ENCODE results near the gene NPAS1.

The NPAS1 gene

DNA sequence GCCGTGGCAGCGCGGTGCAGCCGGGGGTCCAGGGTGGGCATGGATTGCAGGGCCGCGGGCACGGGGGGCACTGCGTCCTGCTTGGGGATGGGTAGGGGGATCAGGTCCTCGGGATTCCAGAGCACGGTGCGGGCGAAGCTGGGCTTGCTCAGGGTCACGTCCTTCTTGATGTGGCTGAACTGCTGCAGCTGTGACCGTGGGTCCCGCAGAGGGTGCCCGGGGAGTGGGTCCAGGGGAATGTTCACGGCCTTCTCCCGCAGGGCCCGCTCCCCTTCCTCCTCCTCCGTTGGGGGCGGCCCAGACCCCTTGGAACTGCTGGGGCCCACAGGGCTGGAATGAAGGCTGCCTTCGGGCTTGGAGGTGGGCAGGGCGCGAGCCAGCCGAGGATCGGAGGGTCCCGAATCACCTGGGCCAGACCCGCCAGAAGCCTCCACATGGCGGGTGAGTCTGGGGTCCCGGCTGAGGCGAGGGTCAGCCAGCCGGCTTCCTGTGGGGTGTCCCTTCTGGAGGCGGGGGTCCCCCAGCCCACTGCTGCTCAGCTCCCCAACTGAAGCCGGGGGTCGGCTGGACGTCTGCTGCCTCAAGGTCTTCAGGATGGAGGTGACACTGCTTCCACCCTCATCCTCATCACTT is 47.7 kb downstream of the NPAS1 start:
- TF ChIP-seq GATA3 (IDR thresholded peaks at IDR 0.05; ENCODE audit: low read depth, low read length): no peak
- TF ChIP-seq GATA2 (IDR thresholded peaks at IDR 0.05; ENCODE audit: low read depth, low read length): no peak

DNA sequence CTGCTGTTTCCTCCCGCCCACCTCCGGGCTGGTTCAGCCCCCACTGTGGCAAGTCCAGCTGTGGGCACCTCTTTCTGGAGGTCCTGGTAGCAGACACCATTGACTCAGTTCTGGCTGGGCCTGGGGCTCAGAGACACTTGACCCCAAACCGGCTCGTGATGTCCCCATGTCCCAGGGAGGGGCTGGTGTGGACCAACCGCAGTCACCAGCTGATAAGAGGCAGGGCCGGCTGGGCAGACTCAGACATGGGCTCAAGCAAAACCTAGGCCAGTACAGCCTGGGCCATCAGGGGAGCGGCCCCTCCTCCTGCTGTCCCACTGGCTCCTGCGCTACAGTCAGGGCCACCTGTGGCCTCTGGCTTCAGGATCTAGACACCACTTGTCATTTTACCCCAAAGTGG is 48.6 kb downstream of the NPAS1 start:
- TF ChIP-seq GATA3 (IDR thresholded peaks at IDR 0.05; ENCODE audit: low read depth, low read length): no peak
- TF ChIP-seq GATA2 (IDR thresholded peaks at IDR 0.05; ENCODE audit: low read depth, low read length): no peak

DNA sequence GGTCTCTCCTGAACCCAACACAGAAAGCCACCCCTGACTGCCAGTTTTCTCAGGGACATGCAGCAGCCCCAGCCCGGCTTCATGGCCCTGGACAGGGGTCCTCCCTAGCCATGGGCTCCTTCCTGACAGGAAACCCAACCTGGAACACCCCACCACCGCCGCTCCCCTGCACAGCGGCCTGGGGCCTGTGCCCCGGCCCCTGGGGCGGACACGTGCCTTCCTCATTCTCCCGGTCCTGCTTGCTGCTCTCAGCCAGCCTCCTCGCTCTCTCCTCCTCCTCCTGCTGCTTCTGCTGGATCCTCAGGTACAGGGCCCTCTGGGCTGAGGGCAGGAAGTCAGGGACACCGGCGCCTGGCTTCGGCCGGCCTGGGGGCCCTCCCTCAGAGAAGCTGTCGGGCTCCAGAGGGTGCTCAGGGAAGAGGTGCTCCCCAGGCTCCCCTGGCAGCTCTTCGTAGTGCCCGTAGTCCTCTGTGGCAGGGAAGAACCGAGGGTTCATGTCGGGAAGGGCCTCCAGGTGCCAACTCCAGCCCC is 49.3 kb downstream of the NPAS1 start:
- TF ChIP-seq GATA3 (IDR thresholded peaks at IDR 0.05; ENCODE audit: low read depth, low read length) (no peak), GATA2 (IDR thresholded peaks at IDR 0.05; ENCODE audit: low read depth, low read length) (no peak)

DNA sequence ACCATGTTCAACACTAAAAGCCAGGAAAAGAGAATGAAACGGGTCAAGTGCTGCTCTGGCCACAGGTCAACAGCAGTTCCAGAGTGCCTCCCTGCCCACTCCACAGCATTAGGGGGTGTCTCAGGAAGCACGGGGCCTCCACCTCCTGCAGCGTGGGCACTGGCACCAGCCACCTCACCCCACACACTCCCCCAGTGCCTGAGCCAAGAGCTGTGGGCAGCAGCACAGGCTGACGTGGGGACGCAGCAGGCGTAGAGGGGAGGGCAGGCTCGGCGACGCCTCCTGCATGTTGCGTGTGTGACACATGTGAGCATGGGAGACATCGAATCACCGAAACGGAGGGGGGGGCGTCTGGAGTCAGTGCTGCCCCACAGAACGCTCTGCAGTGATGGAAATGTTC is 50.2 kb downstream of the NPAS1 start:
- no peak for TF ChIP-seq GATA3 (IDR thresholded peaks at IDR 0.05; ENCODE audit: low read depth, low read length)
- TF ChIP-seq GATA2 (IDR thresholded peaks at IDR 0.05; ENCODE audit: low read depth, low read length): no peak

DNA sequence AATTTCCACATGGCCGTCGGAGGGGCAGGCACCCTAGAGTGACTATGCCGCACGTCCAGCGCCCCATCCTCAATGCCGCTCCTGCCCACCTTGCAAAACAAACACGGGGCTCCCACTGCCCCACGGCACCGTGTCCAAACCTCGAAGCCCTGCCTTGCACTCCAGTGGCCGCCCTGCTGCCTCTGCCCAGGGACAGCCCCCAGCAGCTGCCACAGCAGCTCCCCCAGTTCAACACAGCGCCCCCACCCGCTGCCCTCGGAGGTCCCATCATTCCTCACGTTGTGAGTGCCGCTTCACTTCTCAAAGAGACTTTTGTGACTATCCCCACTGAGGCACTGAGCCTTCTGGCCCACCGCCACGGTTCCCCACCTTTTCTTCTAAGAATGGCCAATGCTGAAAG is 51.1 kb downstream of the NPAS1 start:
- TF ChIP-seq GATA2 (IDR thresholded peaks at IDR 0.05; ENCODE audit: low read depth, low read length) (no peak), GATA3 (IDR thresholded peaks at IDR 0.05; ENCODE audit: low read depth, low read length) (no peak)

DNA sequence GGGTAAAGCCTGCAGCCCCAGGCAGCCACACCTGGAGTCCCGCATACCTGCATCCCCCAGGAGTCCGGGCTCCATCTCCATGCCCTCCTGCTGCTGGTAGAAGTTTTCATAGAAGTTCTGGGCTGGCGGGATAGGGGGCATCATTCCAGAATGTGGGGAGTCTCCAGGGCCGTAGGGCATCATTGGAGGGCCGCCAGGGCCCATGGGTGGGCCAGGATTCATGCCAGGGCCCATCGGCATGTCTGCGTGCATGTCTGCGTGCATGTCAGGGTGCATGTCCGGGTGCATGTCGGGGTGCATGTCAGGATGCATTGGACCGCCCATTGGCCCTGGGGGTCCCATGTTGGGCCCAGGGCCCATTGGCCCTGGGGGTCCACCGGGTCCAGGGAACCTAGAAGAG is 52.1 kb downstream of the NPAS1 start:
- TF ChIP-seq GATA3 (IDR thresholded peaks at IDR 0.05; ENCODE audit: low read depth, low read length) (no peak), GATA2 (IDR thresholded peaks at IDR 0.05; ENCODE audit: low read depth, low read length) (no peak)

DNA sequence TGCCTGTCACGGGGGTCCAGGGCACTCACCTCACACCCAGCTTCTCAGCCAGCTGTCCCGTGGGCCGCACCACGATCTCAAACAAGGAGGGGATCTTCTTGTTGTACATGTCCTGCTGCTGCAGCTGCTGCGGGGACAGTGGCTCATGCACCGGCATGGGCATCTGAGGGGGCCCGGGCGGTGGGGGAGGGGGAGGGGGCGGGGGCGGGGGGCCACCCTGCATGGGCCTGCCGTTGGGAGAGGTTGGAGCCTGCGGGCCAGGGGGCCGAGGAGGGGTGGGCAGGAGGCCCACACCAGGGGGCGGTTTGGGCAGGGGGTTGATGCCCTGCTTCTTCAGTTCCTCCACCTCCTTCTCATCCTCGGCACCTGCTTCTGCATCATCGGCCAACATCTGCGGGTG is 52.7 kb downstream of the NPAS1 start:
- TF ChIP-seq GATA3 (IDR thresholded peaks at IDR 0.05; ENCODE audit: low read depth, low read length): no peak
- no peak for TF ChIP-seq GATA2 (IDR thresholded peaks at IDR 0.05; ENCODE audit: low read depth, low read length)

DNA sequence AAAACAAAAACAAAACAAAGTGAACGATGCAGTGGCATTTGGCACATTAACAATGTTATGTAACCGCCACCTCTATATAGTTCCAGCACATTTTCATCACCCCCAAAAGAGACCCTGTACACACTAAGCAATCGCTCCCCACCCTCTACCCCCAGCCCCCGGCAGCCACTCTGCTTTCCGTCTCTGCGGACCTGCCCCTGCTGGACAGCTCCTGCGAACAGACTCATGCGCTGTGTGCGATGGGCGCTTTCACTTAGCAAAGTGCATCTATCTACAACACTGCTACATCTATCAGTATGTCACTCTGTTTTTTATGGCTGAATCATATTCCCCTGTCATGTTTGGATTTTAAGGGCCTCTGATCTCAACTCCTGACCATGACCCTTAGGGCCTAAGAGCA is 53.9 kb downstream of the NPAS1 start:
- TF ChIP-seq GATA2 (IDR thresholded peaks at IDR 0.05; ENCODE audit: low read depth, low read length) (no peak), GATA3 (IDR thresholded peaks at IDR 0.05; ENCODE audit: low read depth, low read length) (no peak)

DNA sequence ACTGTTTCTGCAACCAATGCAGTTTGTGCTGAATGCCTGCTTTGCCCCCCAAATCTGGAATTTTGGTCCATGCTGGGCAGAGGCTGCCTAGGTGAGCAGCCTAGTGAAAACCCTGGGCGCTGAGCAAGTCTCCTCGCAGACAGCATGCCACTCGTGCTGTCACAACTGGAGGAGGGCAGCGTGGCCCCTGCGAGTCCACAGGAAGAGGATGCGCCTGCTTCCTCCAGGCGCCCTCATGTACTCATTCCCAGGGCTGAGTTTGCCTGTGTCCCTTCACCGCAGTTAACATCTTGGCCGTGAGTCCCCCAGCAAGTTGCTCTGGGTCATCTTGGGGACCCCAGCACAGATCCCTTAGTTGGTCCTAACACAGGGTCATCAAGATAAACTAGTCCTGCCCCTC is 55.0 kb downstream of the NPAS1 start:
- TF ChIP-seq GATA2 (IDR thresholded peaks at IDR 0.05; ENCODE audit: low read depth, low read length): no peak
- TF ChIP-seq GATA3 (IDR thresholded peaks at IDR 0.05; ENCODE audit: low read depth, low read length): no peak

DNA sequence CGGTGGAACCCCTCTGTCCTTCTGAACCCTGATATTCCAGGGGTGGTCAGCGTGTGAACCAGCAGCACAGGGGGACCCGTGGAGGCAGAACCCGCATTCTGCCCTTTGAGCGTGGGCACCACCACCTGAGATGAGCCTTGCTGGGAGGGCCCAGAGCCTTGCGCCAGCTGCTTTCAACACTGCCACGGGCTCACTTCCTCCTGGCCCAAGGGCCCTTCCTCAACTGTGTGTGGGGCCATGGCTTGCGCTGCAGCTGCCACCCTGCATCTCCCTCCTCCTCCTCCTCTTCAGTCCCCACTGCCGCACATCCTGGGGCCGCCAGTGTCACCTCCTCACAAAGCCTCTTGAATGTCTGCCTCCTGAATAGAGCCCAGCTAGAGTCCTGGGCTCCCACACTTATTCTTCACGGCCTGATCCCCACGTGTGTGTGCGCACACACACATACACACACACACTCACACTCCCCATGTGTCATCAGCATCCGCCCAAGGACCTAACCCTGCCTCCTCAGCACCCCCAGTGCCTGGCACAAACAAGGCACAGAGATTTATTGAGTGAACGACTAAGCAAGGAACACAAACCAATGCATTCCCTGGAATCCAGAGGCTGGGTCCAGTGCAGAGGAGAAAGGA is 55.7 kb downstream of the NPAS1 start:
- TF ChIP-seq GATA3 (IDR thresholded peaks at IDR 0.05; ENCODE audit: low read depth, low read length) (no peak), GATA2 (IDR thresholded peaks at IDR 0.05; ENCODE audit: low read depth, low read length) (no peak)

DNA sequence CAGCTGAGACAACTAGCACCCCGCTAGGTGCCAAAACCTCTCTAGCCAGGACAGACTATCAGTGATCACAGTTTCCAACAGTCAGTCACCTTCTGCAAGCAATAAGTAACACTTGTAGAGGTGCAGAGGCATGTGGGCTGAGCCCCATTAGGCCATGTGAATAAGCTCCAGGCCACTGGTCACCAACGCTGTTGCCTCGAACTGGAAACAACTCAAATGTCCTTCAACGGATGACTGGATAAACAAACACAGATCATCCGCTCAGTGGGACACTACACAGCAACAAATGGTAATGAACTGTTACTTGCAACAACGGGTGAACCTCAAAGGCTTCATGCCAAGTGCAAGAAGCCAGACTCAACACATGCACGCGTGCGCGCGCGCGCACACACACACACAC is 56.3 kb downstream of the NPAS1 start:
- TF ChIP-seq GATA3 (IDR thresholded peaks at IDR 0.05; ENCODE audit: low read depth, low read length): no peak
- no peak for TF ChIP-seq GATA2 (IDR thresholded peaks at IDR 0.05; ENCODE audit: low read depth, low read length)

DNA sequence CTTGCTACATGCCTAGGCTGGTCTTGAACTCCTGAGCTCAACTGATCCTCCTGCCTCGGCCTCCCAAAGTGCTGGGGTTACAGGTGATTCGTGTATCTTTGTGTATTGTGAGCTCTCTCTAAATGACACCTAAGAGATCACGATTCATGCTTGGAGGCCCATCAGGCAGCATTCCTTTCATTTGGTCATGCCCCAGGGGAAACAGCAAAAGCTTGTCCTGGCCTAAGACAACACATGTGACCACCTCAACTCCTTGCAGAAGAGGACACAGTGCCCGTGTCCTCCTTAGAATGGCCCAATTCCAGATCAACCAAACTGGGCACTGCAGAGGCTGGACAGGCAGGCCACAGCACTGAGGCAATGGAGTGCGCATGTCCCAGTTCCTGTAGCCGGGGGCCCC is 61.5 kb downstream of the NPAS1 start:
- TF ChIP-seq GATA3 (IDR thresholded peaks at IDR 0.05; ENCODE audit: low read depth, low read length): no peak
- TF ChIP-seq GATA2 (IDR thresholded peaks at IDR 0.05; ENCODE audit: low read depth, low read length): no peak

DNA sequence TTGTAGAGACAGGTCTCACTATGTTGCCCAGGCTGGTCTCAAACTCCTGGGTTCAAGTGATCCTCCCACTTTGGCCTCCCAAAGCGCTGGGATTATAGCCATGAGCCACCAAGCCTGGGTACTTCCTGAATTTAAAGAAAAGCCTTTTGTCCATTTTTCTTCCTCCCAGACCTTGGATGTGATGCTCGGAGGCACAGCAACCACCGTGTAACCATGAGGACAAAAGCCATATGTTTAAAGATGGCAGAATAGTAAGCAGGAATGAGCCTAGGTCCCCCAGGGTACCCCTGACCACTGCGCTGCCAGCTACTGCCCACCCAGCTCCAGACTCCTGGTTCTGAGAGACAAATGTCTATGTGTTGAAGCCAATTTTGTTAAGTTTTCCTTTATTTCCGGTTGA is 62.9 kb downstream of the NPAS1 start:
- no peak for TF ChIP-seq GATA3 (IDR thresholded peaks at IDR 0.05; ENCODE audit: low read depth, low read length)
- no peak for TF ChIP-seq GATA2 (IDR thresholded peaks at IDR 0.05; ENCODE audit: low read depth, low read length)

DNA sequence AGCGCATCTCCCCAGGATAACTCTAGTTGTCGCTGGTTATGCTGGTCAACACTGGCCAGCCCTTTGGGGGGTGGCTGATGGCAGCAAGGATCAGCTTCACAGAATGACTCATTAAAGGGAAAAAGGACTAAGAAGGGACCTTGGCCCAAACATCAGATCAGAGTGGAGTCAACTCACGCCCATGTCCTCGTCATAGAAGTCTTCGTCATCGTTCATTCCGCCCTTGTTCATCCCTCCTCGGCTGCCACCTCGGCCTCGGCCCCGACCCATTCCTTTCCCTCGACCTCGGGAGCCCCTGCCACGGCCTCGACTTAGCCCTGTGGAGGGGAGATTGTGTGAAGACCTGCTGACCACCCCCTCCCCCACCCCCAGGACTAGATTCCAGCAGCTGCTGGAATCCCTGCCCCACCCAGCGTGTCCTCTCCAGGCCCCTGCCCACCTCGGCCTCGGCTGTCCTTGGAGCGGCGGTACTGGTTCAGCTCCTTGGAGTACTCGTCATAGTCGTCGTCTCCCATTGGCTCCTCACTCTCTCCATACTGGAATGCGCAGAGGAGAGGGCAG is 65.3 kb downstream of the NPAS1 start:
- TF ChIP-seq GATA2 (IDR thresholded peaks at IDR 0.05; ENCODE audit: low read depth, low read length) (no peak), GATA3 (IDR thresholded peaks at IDR 0.05; ENCODE audit: low read depth, low read length) (no peak)

DNA sequence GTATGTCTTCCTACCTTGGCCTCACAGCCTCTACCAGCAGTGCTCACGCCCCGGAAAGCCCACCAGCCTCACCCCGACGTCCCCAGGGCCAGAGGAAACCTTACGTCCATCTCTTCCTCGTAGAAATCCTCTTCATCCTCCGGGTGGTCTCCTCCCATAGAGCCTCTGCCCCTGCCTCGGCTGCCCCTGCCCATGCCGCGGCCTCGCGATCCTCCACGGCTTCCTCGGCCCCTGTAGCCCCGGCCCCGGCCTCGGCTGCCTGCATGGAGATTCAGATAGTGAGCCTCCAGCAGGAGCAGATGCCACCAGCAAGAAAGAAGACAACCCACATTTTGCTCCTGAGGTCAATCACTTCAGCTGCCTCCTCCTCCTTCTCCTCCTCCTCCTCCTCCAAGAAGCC is 66.6 kb downstream of the NPAS1 start:
- TF ChIP-seq GATA2 (IDR thresholded peaks at IDR 0.05; ENCODE audit: low read depth, low read length): no peak
- no peak for TF ChIP-seq GATA3 (IDR thresholded peaks at IDR 0.05; ENCODE audit: low read depth, low read length)

All from SH-SY5Y (cell line).